ENCODE data around the gene PIK3R5. TPM values are rescaled to one million over a fixed set of nuclear protein-coding genes. Genes with fewer than 3 reads are reported as not detected.

Gene PIK3R5
- polyA plus RNA-seq = not detected in 2 replicates
- polyA minus RNA-seq = not detected in 2 replicates

- H3F3A ChIP-seq (ENCODE audit: insufficient read depth, low read length, poor library complexity, severe bottlenecking) = no peaks in the 10 kb centered on the region
- H4K20me1 ChIP-seq (ENCODE audit: insufficient read depth) = no peaks in the 10 kb centered on the region
- no peak within 1 kb of the TSS for H3K27ac ChIP-seq (ENCODE audit: low read length)
- no peaks in the 10 kb centered on the region for H3K36me3 ChIP-seq (ENCODE audit: insufficient read depth, low read length)
- no peaks in the 10 kb centered on the region for H3K79me2 ChIP-seq (replicated peaks; ENCODE audit: insufficient read depth, low read length)
- no peak within 1 kb of the TSS for H3K4me2 ChIP-seq (ENCODE audit: low read length)
- H3K4me3 ChIP-seq (ENCODE audit: low read length) = peak within 1 kb of the TSS; percentile 55
- no peak within 1 kb of the TSS for H3K9ac ChIP-seq (ENCODE audit: low read length)
- no peaks in the 10 kb centered on the region for H3K9me2 ChIP-seq (ENCODE audit: insufficient read depth, low read length)
- TF ChIP-seq EP300 (conservative IDR thresholded peaks at IDR 0.05; ENCODE audit: poor library complexity, severe bottlenecking) (no peak), REST (IDR thresholded peaks at IDR 0.05; ENCODE audit: borderline replicate concordance) (no peak), RAD21 (conservative IDR thresholded peaks at IDR 0.05) (no peak), TAF1 (IDR thresholded peaks at IDR 0.05; ENCODE audit: low read depth) (no peak), SMC3 (conservative IDR thresholded peaks at IDR 0.05; ENCODE audit: poor library complexity) (no peak), EZH2 (IDR thresholded peaks at IDR 0.05; ENCODE audit: borderline replicate concordance, insufficient read depth, low read length, poor library complexity, severe bottlenecking) (no peak), CTCF (IDR thresholded peaks at IDR 0.05; ENCODE audit: poor library complexity, severe bottlenecking) (no peak), MXI1 (conservative IDR thresholded peaks at IDR 0.05; ENCODE audit: poor library complexity, severe bottlenecking) (no peak), POLR2AphosphoS5 (IDR thresholded peaks at IDR 0.05) (no peak)
- H3K27me3 ChIP-seq (ENCODE audit: insufficient read depth, low read depth, low read length) = peaks cover 34% of the 10 kb centered on the region
- H2AFZ ChIP-seq (ENCODE audit: low read depth, low read length) = no peak within 1 kb of the TSS
- H3K9me3 ChIP-seq (ENCODE audit: low read length) = peaks cover 4% of the 10 kb centered on the region
Measured at GRCh38 chr17:8965394-8966168, at the start of gene PIK3R5. PIK3R5 (minus strand) TSS chr17:8965707; CDS start chr17:8911494, 54,213 bp downstream.

GRCh38 chr17:9011001-9011400, 45.5 kb upstream of the PIK3R5 start:
- Histone ChIP-seq H3K27ac (ENCODE audit: low read length) (no peak overlapping the region), H2AFZ (ENCODE audit: low read depth, low read length) (no peak overlapping the region), H3F3A (ENCODE audit: insufficient read depth, low read length, poor library complexity, severe bottlenecking) (no peaks in the 10 kb centered on the region), H3K9me3 (ENCODE audit: low read length) (no peaks in the 10 kb centered on the region), H3K79me2 (replicated peaks; ENCODE audit: insufficient read depth, low read length) (no peaks in the 10 kb centered on the region), H3K27me3 (ENCODE audit: insufficient read depth, low read depth, low read length) (no peaks in the 10 kb centered on the region), H3K9ac (ENCODE audit: low read length) (no peak overlapping the region), H3K4me3 (ENCODE audit: low read length) (no peak overlapping the region), H3K9me2 (ENCODE audit: insufficient read depth, low read length) (no peaks in the 10 kb centered on the region), H3K36me3 (ENCODE audit: insufficient read depth, low read length) (no peaks in the 10 kb centered on the region), H3K4me2 (ENCODE audit: low read length) (no peak overlapping the region), H4K20me1 (ENCODE audit: insufficient read depth) (no peaks in the 10 kb centered on the region)
- no peak for TF ChIP-seq MXI1 (conservative IDR thresholded peaks at IDR 0.05; ENCODE audit: poor library complexity, severe bottlenecking)
- no peak for TF ChIP-seq REST (IDR thresholded peaks at IDR 0.05; ENCODE audit: borderline replicate concordance)

Measured in neural cell (in vitro differentiated cells).